HG03097 (cell line): ENCODE measurements around the gene ZNF335.
"Not testable (repeated sequence)": the region's sequence is repeated elsewhere in the genome, so short reads cannot be mapped to it uniquely, and the experiment has no call there.

Source experiments
- ATAC-seq: cut with Tn5 transposase; IDR thresholded peaks from one replicate; pipeline ENCODE4 v1.9.1; 2021; ENCODE audit not compliant: unreplicated experiment, low FRiP score

Gene ZNF335

DNA sequence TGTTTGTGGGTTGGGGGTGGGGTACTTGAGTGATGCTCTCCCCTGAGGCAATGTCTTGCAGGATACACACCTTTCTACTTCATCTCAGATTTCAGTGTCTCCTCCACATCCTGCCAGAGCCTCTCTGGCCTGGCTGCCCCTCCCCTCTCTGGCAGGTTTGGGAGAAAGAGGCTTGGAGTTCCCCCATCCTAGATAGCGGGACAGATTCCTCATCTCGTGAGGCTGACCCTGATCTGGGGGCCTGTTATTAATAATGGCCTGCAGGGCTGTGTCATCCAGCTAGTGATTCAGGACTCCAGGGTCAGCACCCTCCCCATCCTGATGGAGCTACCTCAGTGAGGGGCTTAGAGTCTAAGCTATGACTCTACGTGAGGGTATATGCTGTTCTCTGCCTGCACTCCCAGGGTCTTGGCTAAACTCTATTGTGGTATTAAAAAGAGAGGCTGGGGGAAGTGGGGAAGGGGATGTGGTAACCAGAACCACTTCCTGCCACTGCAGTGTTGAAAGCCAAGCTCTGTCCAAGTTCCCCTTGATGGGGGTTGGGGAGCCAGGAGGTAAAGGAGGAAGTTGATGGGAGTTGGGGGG is 33.0 kb upstream of the ZNF335 start:
- ATAC-seq = no peak

DNA sequence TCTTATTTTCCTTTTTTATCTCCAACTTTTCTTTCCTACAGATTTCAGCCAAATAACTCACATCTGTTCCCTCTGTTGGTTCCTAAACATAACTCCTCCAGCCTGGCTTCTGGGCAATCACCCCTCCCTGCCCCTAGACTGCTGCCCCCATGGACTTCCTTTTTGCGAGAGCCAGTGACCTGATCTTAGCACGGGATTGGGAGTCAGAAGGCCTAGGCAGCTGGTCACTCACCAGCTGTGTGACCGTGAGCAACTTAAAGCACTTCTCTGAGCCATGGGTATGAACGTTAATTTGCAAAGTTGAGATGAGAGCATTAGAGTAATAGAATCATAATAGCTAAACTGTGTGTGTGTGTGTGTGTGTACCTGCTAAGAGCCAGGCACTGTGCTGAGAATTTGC is 32.2 kb upstream of the ZNF335 start:
- ATAC-seq = no peak

DNA sequence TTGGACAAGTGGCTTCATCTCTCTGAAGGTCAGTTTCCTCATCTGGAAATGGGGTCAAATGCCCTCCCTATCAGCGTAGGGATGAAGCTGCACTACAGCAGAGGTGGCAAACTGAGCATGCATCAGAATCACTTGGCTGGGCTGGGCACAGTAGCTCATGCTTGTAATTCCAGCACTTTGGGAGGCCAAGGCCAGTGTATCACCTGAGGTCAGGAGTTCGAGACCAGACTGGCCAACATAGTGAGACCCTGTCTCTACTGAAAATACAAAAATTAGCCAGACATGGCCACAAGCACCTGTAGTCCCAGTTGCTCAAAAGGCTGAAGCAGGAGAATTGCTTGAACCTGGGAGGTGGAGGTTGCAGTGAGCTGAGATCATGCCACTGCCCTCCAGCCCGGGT is 30.0 kb upstream of the ZNF335 start:
- ATAC-seq = no peak

- ATAC-seq = no peak
Observed at GRCh38 chr20:46001498-46001897, 29.5 kb upstream of the ZNF335 start.

DNA sequence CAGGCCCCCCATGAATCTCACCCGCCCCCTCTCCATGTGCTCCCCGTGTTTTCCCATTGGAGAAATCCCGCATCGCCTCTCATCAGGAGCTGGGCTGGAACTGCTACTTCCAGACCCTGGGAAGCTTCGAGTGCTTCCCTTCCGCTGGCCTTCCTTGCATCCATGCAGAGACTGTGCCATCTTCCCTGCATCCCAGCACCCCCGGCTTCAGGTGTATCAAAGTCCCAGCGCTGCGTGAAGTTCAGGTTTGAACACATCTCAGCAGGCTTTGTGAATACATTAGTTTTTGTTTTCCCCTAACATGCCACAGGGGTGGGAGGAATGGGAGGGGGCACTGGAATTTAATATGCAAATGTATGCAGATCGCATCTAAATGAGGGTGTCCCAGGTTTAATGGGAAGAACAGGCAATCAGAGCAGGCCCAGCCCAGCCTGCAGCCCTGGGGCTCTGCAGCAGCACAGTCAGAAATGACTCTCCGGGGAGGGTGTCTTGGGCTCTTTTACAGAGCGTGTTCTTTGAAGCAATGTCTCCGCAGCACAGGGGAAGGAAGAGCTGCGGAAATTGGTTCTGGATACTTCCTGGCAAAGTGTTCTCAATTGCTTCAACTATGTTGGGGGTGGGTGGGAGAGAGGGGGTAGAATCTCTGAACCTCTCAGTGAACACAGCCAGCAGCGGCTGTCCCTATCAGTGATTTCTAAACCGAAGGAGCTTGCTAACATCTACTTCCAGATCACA is 28.4 kb upstream of the ZNF335 start:
- ATAC-seq = no peak

DNA sequence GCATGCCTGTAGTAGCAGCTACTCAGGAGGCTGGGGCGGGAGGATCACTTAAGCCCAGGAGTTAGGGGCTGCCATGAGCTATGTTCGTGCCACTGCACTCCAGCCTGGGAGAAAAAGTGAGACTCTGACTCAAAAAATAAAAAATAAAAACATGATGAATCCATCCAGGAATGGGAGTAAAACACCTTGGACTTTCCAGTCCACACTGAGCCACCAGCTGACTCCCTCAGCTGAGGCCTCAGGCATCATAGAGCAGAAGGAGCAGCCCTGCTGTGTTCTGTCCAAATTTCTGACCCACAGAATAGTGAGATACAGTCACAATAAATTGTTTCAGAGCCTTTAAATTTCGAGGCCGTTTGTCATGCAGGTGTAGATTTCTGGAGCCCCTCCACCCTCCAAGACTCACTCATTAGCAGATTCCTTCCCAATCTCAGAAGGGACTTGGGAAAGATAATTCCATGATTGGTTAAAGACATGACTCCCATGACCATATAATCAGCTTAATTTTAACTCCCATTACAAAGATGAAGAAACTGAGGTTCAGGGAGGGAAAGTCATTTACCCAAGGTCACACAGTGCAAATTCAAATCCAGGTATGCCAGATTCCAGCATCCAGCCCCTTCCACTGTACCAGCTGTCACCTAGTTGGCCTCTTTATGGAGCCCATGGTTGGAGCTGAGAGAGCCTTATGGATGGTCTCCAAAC is 27.7 kb upstream of the ZNF335 start:
- ATAC-seq = no peak

GRCh38 chr20:45998761-45999160 is 26.8 kb upstream of the ZNF335 start:
- ATAC-seq = no peak

DNA sequence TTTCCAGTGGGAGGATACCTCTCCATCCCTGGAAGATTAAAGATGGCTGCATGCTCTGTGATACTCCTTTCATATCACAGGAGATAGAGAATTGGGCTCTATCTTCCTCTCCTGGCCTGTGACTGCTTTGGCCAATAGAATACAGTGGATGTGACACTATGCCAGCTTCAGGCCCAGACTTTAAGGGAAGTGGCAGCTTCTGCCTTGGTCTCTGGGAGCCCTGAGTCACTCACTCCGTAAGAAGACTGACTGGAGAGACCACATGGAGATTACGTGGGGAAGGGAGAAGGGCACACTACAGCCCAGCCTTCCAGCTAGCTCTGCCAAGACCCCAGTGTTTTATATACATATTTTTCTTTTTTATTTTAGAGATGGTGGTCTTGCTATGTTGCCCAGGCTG is 26.3 kb upstream of the ZNF335 start:
- no peak for ATAC-seq

DNA sequence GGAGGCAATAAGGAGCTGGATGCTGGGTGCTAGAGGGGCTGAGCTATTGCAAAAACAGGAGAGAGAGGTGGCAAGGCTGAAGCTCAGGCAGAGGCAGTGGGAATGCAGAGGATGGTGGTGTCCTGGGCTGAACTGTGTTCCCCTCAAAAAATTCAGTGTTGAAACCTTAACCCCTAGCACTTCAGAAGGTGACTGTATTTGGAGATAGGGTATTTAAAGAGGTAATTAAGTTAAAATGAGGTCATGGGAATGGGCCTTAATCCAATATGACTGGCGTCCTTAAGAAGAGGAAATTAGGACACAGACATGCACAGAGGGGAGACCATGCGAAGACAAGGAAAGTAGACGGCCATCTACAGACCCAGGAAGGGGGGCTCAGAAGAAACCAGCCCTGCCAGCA is 25.2 kb upstream of the ZNF335 start:
- no peak for ATAC-seq

DNA sequence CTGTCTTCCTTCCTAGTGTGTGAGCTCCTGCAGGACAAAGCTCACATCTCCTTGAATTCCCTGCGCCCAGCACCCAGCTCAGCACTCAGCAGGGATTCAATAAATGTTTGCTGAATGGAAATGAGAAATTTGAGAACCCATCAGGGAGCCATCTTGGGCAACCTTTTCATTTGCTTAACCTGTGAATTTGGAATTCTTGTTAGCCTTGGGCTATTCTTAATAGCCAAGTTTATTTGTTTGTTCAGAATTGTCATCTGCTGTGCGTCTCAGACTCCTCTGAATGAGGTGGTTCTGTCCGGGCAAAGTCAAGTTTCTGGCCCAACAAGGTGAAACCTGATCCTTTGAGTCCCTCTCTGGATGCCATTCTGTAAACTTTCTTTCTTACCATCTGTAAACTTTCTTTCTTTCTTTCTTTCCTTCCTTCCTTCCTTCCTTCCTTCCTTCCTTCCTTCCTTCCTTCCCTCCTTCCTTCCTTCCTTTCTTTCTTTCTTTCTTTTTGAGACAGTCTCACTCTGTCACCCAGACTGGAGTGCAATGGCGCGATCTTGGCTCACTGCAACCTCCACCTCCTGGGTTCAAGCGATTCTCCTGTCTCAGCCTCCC is 23.6 kb upstream of the ZNF335 start:
- not testable (repeated sequence) for ATAC-seq

- ATAC-seq = no peak
Observed at GRCh38 chr20:45994761-45995493, 22.9 kb upstream of the ZNF335 start.

DNA sequence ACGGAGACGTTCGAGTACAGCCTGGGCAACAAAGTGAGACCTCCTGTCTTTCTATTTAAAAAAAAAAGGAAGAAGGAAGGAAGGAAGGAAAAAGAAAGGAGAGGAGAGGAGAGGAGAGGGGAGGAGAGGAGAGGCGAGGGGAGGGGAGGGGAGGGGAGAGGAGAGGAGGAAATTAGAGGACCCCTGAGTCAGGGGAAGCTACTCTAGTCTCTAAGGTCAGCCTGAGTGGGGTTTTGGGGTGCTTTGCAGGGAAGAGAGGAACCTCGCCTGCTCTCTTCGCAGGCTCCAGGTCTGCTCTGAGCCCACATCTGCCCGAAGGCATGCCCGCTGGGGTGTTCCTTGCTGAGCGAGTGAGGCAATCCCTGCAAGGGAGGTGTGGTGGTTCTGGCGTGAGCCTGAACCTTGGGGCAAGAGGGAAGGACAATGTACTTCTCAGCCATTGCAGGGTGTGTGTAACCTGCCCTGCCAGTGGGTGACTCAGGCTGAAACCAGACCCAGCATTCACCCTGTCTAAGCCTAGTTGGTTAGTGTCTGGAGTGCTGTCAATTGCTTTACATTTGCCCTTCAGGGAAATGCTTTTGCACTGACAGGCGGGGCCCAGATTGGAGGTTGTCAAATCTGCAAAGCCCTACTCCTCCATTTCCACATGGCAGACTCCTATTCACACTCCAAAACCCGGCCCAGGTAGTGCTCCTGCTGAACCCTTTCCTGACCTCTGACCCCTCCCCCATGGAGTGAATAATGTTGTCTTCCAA is 21.4 kb upstream of the ZNF335 start:
- ATAC-seq = no peak

DNA sequence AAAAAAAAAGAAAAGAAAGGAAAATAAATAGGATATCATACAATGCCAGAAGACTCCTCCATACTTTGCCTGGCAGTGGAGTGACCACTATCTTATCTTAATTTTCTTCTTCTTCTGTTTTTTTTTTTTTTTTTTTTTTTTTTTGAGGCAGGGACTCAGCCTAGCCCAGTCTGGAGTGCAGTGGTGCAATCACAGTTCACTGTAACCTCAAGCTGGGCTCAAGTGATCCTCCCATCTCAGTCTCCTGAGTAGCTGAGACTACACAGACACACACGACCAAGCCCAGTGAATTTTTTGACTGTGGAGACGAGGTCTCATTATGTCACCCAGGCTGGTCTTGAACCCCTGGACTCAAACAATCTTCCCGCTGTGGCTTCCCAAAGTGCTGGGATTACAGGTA is 19.6 kb upstream of the ZNF335 start:
- ATAC-seq = no peak

GRCh38 chr20:45988830-45989229 is 16.8 kb upstream of the ZNF335 start:
- not testable (repeated sequence) for ATAC-seq

GRCh38 chr20:45987108-45987780 is 15.2 kb upstream of the ZNF335 start:
- no peak for ATAC-seq

DNA sequence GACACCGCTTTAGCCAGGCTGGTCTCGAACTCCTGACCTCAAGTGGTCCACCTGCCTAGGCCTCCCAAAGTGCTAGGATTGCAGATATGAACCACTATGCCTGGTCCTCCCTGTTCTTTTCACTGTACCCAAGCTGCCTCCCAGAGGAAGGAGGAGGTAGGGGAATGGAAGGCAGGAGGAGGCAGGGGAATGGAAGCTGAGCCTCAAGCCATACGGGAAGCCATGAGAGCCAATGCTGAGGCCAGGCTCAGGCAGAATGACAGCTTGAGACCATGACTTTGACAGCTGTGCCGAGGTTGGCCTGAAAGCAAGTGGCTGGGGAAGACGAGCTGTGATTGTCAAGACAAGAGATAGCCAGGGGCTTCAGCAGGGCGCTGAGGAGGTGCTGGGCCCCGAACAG is 13.6 kb upstream of the ZNF335 start:
- no peak for ATAC-seq

GRCh38 chr20:45983279-45983743 is 11.3 kb upstream of the ZNF335 start:
- no peak for ATAC-seq

DNA sequence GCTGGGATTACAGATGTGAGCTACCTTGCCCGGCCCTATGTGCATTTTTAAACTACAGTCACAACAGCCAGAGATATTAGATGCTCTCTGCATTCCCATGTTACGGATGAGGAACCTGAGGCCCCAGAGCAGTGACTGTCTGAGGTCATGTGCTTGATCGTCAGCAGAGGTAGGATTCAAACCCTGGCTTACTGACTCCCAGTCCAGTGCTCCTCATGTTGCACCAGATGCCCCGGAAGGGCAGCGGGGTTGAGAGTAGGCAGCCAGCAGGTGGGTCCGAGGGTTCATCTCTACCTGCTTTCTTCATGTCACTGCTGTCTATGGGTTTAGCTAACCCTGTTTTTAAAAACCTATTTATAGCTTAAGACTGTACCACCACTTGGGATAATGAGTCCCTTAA is 9.3 kb upstream of the ZNF335 start:
- ATAC-seq = no peak

- ATAC-seq = no peak
Observed at GRCh38 chr20:45976086-45976485, 4.1 kb upstream of the ZNF335 start.

DNA sequence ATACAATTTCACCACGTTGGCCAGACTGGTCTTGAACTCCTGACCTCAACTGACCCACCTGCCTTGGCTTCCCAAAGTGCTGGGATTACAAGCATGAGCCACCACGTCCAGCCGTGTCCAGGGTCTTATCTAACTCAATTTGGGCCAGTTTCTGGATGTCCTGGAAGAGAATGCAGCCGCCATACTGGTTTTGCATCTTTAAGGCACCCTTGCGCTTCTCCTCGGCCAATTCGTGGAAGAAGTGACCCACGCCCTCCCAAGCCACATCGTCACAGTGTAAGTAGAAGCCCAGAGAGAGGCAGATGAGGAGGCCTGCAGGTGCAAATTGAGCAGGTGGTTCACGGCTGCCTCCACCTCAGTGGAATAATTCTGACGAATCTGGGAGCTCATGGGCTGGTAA is 3.7 kb upstream of the ZNF335 start:
- no peak for ATAC-seq
